HepG2 (cell line): ENCODE measurements around the gene AQP6. TPM values are rescaled to one million over a fixed set of nuclear protein-coding genes. Genes with fewer than 3 reads are reported as not detected.

Source experiments
- ATAC-seq: fragments of 200-7000 bp; cut with Tn5 transposase; 3 replicates; pipeline ENCODE4 v1.9.1; 2020; ENCODE audit warnings: mild to moderate bottlenecking, moderate library complexity
- BruUV-seq: library from RNA; stranded (reverse); fragments of 400-500 nt; replicated peaks from 2 replicates; lab custom pipeline; 2021; lab: Mats Ljungman, UMichigan
- CTCF ChIA-PET: fragments of 300-600 bp; formaldehyde crosslinking; extraction: SDS; loops from one replicate; lab custom pipeline; 2021; ENCODE audit warnings: low total read pairs, inconsistent platforms, low intra/inter-chr PET ratio; lab: Yijun Ruan, JAX
- POLR2A ChIA-PET: fragments of 350-600 bp; sonication (Branson Sonifier 250); formaldehyde crosslinking; loops from one replicate; lab custom pipeline; 2020; ENCODE audit warnings: antibody characterized with exemption, inconsistent platforms; lab: Yijun Ruan, JAX
- DNase-seq: peaks from one replicate; pipeline ENCODE4 v3.0.0-alpha.2; 2015; ENCODE audit warnings: low spot score
- FAIRE-seq: peaks from 3 replicates; lab custom pipeline; 2011; peaks lifted over from hg19 to GRCh38; lab: Jason Lieb, UNC
- H2AFZ ChIP-seq: one replicate; pipeline ENCODE4 v1.6.1; 2011; ENCODE audit warnings: low read length, inconsistent platforms
- H3K27ac ChIP-seq: fragments of 300-600 bp; 3 replicates; pipeline ENCODE4 v1.8.0; 2011; ENCODE audit warnings: mixed run types, mild to moderate bottlenecking, mixed read lengths, low read length, inconsistent platforms; ENCODE audit not compliant: insufficient read depth; ENCODE audit errors: extremely low read length
- H3K27me3 ChIP-seq, 2 experiments: fragments of 200-600 bp in 1 of 2; 2 replicates in 1 of 2; 3 replicates in 1 of 2; pipeline versions ENCODE4 v1.6.0 to v1.8.0; 2011; ENCODE audit warnings: low read length in 2 of 2, mild to moderate bottlenecking in 2 of 2, moderate library complexity in 2 of 2, inconsistent platforms in 1 of 2; ENCODE audit not compliant: insufficient read depth in 2 of 2, control insufficient read depth in 1 of 2
- H3K36me3 ChIP-seq, 2 experiments: fragments of 200-600 bp in 1 of 2; replicated peaks in 1 of 2; 2 replicates in 1 of 2; 3 replicates in 1 of 2; pipeline versions ENCODE4 v1.5.1 to v1.8.0; 2011; ENCODE audit warnings: low read length in 2 of 2, inconsistent platforms in 1 of 2; ENCODE audit not compliant: insufficient read depth in 2 of 2, control insufficient read depth in 1 of 2
- H3K4me1 ChIP-seq: 2 replicates; pipeline ENCODE4 v1.5.1; 2012; ENCODE audit warnings: low read length, inconsistent platforms; ENCODE audit not compliant: insufficient read depth
- H3K4me2 ChIP-seq: 2 replicates; pipeline ENCODE4 v1.6.0; 2011; ENCODE audit warnings: low read depth, low read length, inconsistent platforms
- H3K4me3 ChIP-seq, 3 experiments: fragments of 200-600 bp in 1 of 3; sonication (generic), shearing (Covaris generic) in 1 of 3; replicated peaks in 1 of 3; 2 replicates each; pipeline ENCODE4 v1.5.1; 2011 to 2016; ENCODE audit warnings: low read length in 3 of 3, inconsistent platforms in 2 of 3, low read depth in 2 of 3, mild to moderate bottlenecking in 2 of 3, control low read depth in 1 of 3, mixed read lengths in 1 of 3; ENCODE audit not compliant: insufficient read depth in 1 of 3
- H3K79me2 ChIP-seq: one replicate; pipeline ENCODE4 v1.6.1; 2011; ENCODE audit warnings: low read length, inconsistent platforms; ENCODE audit not compliant: insufficient read depth
- H3K9ac ChIP-seq: 2 replicates; pipeline ENCODE4 v1.6.0; 2011; ENCODE audit warnings: mild to moderate bottlenecking, low read depth, low read length, inconsistent platforms; ENCODE audit not compliant: insufficient read depth
- H3K9me3 ChIP-seq: 2 replicates; pipeline ENCODE4 v1.5.1; 2012; ENCODE audit warnings: mild to moderate bottlenecking, low read length
- H4K20me1 ChIP-seq: 2 replicates; pipeline ENCODE4 v1.6.0; 2011; ENCODE audit warnings: inconsistent platforms, mild to moderate bottlenecking, low read length, moderate library complexity; ENCODE audit not compliant: insufficient read depth
- AGO1 ChIP-seq: fragments of 200-400 bp; formaldehyde crosslinking; IDR thresholded peaks from 2 replicates; pipeline ENCODE4 v1.6.1; 2017; ENCODE audit warnings: mild to moderate bottlenecking, low read depth, low read length, moderate library complexity; ENCODE audit not compliant: poor library complexity, severe bottlenecking
- ARID2 ChIP-seq: sonication (generic); formaldehyde crosslinking; IDR thresholded peaks from 2 replicates; pipeline ENCODE4 v1.8.1; 2022; ENCODE audit warnings: mild to moderate bottlenecking, missing genetic modification reagents, borderline replicate concordance
- ARNT2 ChIP-seq: sonication (generic); formaldehyde crosslinking; IDR thresholded peaks from 2 replicates; pipeline ENCODE4 v1.8.0; 2022; ENCODE audit warnings: mild to moderate bottlenecking, low read depth, missing genetic modification reagents, moderate library complexity
- FOXP1 ChIP-seq, 2 experiments: fragments of 450-650 bp in 1 of 2; IDR thresholded peaks; 2 replicates each; pipeline ENCODE4 v1.6.1; 2017 to 2018; ENCODE audit warnings: antibody characterized with exemption in 1 of 2
- GATAD2A ChIP-seq: IDR thresholded peaks from 2 replicates; pipeline ENCODE4 v1.6.1; 2016
- HNRNPK ChIP-seq: fragments of 200-400 bp; formaldehyde crosslinking; IDR thresholded peaks from 2 replicates; pipeline ENCODE4 v1.6.1; 2018; ENCODE audit warnings: low read length, low read depth, moderate library complexity, mild to moderate bottlenecking; ENCODE audit not compliant: poor library complexity, severe bottlenecking
- NFRKB ChIP-seq: fragments of 450-650 bp; IDR thresholded peaks from 2 replicates; pipeline ENCODE4 v1.6.1; 2017
- RBAK ChIP-seq: sonication (generic); formaldehyde crosslinking; IDR thresholded peaks from 2 replicates; pipeline ENCODE4 v1.5.1; 2020; ENCODE audit warnings: mild to moderate bottlenecking, missing genetic modification reagents
- ZC3H13 ChIP-seq: sonication (generic); formaldehyde crosslinking; IDR thresholded peaks from 2 replicates; pipeline ENCODE4 v1.8.1; 2023; ENCODE audit warnings: mild to moderate bottlenecking, missing genetic modification reagents, moderate library complexity
- ZFY ChIP-seq: sonication (generic); formaldehyde crosslinking; IDR thresholded peaks from 2 replicates; pipeline ENCODE4 v1.4.0; 2020; ENCODE audit warnings: missing genetic modification reagents
- ZHX1 ChIP-seq: sonication (generic); formaldehyde crosslinking; IDR thresholded peaks from 2 replicates; pipeline ENCODE4 v1.8.1; 2022; ENCODE audit warnings: low read depth, mild to moderate bottlenecking, missing genetic modification reagents
- ZNF24 ChIP-seq: fragments of 450-650 bp; IDR thresholded peaks from 2 replicates; pipeline ENCODE4 v1.6.1; 2017; ENCODE audit warnings: antibody characterized with exemption, mild to moderate bottlenecking
- ZNF607 ChIP-seq: sonication (generic); formaldehyde crosslinking; IDR thresholded peaks from 2 replicates; pipeline ENCODE4 v1.5.1; 2020; ENCODE audit warnings: missing genetic modification reagents, mild to moderate bottlenecking, borderline replicate concordance
- ZNF747 ChIP-seq: sonication (generic); formaldehyde crosslinking; IDR thresholded peaks from 2 replicates; pipeline ENCODE4 v1.8.1; 2023; ENCODE audit warnings: missing genetic modification reagents, mild to moderate bottlenecking, borderline replicate concordance
- WGBS: methylation state at CpG from one replicate; pipeline ENCODE4 v1.1.6; 2017; ENCODE audit warnings: low lambda C conversion rate; 5-methylcytosine and 5-hydroxymethylcytosine counted together
- in situ Hi-C: cut with HindIII; loops from 2 replicates; pipeline ENCODE4 v1.10.0; 2017; ENCODE audit warnings: low pct_unique_long_range_greater_than_20kb; ENCODE audit not compliant: extremely low pct_ligation_motif_present
- intact Hi-C: fragments of 100-400 bp; cut with micrococcal nuclease; formaldehyde crosslinking; loops from one replicate; pipeline ENCODE4 v1.10.0; 2022; ENCODE audit not compliant: unreplicated experiment
- polyA plus RNA-seq, 8 experiments: library from polyadenylated mRNA; depleted of rRNA in 3 of 8; stranded (reverse) in 7 of 8; unstranded in 1 of 8; fragments of >200 nt; fragmentation: Illumina TruSeq in 4 of 8; extraction: Trizol in 4 of 8; gene quantifications; 2 replicates each; pipeline versions ENCODE4 v1.2.1 to v1.2.3, GENCODE V29; 2011 to 2016; ENCODE audit warnings: low read depth in 4 of 8, missing spikeins in 1 of 8, mixed read lengths in 1 of 8; ENCODE audit not compliant: insufficient read depth in 1 of 8
- total RNA-seq, 5 experiments: library from RNA; depleted of rRNA; stranded (reverse); fragments of >200 nt; fragmentation: Illumina TruSeq; extraction: Trizol; gene quantifications; 2 replicates each; pipeline ENCODE4 v1.2.3, GENCODE V29; 2016; ENCODE audit warnings: low read depth in 1 of 5
- TF ChIP-seq, protein P1 (sequence below): sonication (generic); formaldehyde crosslinking; IDR thresholded peaks from 2 replicates; pipeline ENCODE4 v1.5.1; 2020; ENCODE audit warnings: missing genetic modification reagents, mild to moderate bottlenecking, borderline replicate concordance

Gene AQP6
- total and polyA plus RNA-seq, 2 of the 13 experiments (the other 11 are each of a cell fraction or from before 2014, with no cell fraction given): 0.32 to 1.3 TPM

DNA sequence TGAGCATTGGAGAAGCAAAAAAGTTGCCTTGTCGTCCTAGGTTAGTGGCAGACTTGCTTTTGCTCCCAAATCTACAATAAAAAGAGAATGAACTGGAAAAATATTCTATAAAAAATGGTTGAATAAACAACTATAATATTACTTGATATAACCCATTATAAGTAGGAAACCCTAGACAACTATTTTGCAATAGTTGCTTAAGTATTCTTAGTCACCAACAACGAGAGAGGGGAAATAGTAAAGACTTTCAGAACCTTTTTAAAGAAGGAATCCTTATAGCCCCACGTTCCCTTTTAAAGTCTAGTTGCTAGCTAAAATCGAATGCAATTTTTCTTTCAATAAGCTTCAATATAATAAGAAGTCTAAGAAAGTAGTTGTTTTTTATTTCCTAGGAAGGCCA lies 17.5 kb downstream of the AQP6 start:
- FAIRE-seq: no peak
- BruUV-seq: no TSS peak
- no peak overlapping the region for H3K27ac ChIP-seq
- 96% methylated on average over 4 of the region's 4 CpGs for WGBS
- H3K27me3 ChIP-seq: no peaks in the 10 kb centered on the region
- H3K4me1 ChIP-seq: peaks cover 20% of the 10 kb centered on the region
- no peak overlapping the region for H2AFZ ChIP-seq
- no peak overlapping the region for H3K4me3 ChIP-seq
- ChIA-PET CTCF (no interaction called here), POLR2A (no interaction called here)
- DNase-seq: no peak
- no peak overlapping the region for H3K4me2 ChIP-seq
- TF ChIP-seq RBAK (CRISPR knock-in tag) (no peak), FOXP1 (IDR thresholded peaks at IDR 0.05) (no peak), FOXP1 (CRISPR knock-in tag; IDR thresholded peaks at IDR 0.05) (no peak), ARNT2 (no peak), ZNF24 (no peak), ZNF747 (CRISPR knock-in tag) (no peak), HNRNPK (no peak), NFRKB (no peak), ZFY (CRISPR knock-in tag) (no peak), ZC3H13 (CRISPR knock-in tag) (no peak)
- peaks cover 19 to 26% of the 10 kb centered on the region in 2 experiments for H3K36me3 ChIP-seq
- H3K9me3 ChIP-seq: no peaks in the 10 kb centered on the region
- no peaks in the 10 kb centered on the region for H4K20me1 ChIP-seq
- no peaks in the 10 kb centered on the region for H3K79me2 ChIP-seq
- H3K9ac ChIP-seq: no peak overlapping the region
- in situ Hi-C loops: no loop called here
- intact Hi-C loops: no loop called here
- no peak for ATAC-seq

DNA sequence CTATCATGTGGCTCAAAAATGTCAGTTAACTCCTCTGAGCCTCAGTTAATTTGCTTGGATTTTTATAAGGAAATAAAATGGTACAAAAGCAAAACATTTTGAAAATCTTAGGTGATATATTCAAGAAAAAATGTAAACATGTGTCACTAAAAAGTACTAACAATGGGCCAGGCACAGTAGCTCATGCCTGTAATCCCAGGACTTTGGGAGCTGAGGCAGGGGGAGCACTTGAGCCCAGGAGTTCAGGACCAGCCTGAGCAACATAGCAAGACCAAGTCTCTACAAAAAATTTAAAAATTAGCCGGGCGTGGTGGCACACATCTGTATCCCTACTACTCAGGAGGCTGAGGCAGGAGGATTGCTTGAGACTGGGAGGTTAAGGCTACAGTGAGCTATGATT lies 25.7 kb downstream of the AQP6 start:
- H3K27ac ChIP-seq: no peak overlapping the region
- H4K20me1 ChIP-seq: no peaks in the 10 kb centered on the region
- H3K79me2 ChIP-seq: no peaks in the 10 kb centered on the region
- TF ChIP-seq, protein P1, sequence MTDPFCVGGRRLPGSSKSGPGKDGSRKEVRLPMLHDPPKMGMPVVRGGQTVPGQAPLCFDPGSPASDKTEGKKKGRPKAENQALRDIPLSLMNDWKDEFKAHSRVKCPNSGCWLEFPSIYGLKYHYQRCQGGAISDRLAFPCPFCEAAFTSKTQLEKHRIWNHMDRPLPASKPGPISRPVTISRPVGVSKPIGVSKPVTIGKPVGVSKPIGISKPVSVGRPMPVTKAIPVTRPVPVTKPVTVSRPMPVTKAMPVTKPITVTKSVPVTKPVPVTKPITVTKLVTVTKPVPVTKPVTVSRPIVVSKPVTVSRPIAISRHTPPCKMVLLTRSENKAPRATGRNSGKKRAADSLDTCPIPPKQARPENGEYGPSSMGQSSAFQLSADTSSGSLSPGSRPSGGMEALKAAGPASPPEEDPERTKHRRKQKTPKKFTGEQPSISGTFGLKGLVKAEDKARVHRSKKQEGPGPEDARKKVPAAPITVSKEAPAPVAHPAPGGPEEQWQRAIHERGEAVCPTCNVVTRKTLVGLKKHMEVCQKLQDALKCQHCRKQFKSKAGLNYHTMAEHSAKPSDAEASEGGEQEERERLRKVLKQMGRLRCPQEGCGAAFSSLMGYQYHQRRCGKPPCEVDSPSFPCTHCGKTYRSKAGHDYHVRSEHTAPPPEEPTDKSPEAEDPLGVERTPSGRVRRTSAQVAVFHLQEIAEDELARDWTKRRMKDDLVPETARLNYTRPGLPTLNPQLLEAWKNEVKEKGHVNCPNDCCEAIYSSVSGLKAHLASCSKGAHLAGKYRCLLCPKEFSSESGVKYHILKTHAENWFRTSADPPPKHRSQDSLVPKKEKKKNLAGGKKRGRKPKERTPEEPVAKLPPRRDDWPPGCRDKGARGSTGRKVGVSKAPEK: no peak
- TF ChIP-seq AGO1 (no peak), ZNF607 (no peak), GATAD2A (CRISPR knock-in tag) (no peak), ARID2 (no peak), ZHX1 (CRISPR knock-in tag) (no peak)
- CTCF ChIA-PET: interaction anchor here (0.7 kb wide), 1 partner anchor 24 kb away, joined by 3 read pairs; no protein-coding TSS in a partner anchor
- intact Hi-C loops: no loop called here
- H3K36me3 ChIP-seq: peaks cover 4 to 62% of the 10 kb centered on the region in 2 experiments
- H3K4me2 ChIP-seq: no peak overlapping the region
- no peak for ATAC-seq
- BruUV-seq: no TSS peak
- no peak overlapping the region for H3K9ac ChIP-seq
- H3K4me3 ChIP-seq: no peak overlapping the region
- WGBS: 92% methylated on average over 2 of the region's 2 CpGs
- POLR2A ChIA-PET: no interaction called here
- no peaks in the 10 kb centered on the region for H3K4me1 ChIP-seq
- in situ Hi-C loops: no loop called here
- no peak overlapping the region for H2AFZ ChIP-seq
- no peak for FAIRE-seq
- H3K9me3 ChIP-seq: no peaks in the 10 kb centered on the region
- no peak for DNase-seq
- H3K27me3 ChIP-seq: no peaks in the 10 kb centered on the region
